CD4-positive, alpha-beta T cell treated with Interleukin-17A for 4 hours (primary cell): ENCODE data around the gene METTL2A.
"Not testable (repeated sequence)": the region's sequence is repeated elsewhere in the genome, so short reads cannot be mapped to it uniquely, and the experiment has no call there.

ENCODE experiments used
- DNase-seq: peaks from one replicate; pipeline ENCODE4 v3.0.0-alpha.2; 2020; ENCODE audit warnings: mixed read lengths

Gene METTL2A

GRCh38 chr17:62423647-62424461 lies at the start of gene METTL2A:
Gene METTL2A, plus strand, starts transcription at chr17:62423897. Its CDS starts 6 bp downstream, at chr17:62423903.
- peak; percentile 85 for DNase-seq

- DNase-seq = no peak
These were observed 43.4 kb upstream of the METTL2A start, which contains the start of gene EFCAB3 for GRCh38 chr17:62380253-62380652. Gene EFCAB3, plus strand, starts transcription at chr17:62380553. Its CDS starts 2,427 bp downstream, at chr17:62382980.

DNA sequence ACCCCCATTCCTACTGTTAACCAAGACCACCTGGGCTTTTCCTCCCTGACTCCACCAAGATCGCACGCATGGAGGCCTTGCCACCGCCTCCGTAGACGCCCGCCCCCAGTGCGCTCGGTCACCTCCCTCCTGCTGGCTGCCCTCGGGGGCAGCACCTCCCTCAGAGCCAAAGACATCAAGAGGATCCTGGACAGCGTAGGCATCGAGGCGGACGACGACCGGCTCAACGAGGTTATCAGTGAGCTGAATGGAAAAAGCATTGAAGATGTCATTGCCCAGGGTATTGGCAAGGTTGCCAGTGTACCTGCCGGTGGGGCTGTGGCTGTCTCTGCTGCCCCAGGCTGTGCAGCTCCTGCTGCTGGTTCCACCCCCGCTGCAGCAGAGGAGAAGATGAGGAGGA lies 42.1 kb upstream of the METTL2A start:
- DNase-seq = no peak

- no peak for DNase-seq
These were observed 34.8 kb upstream of the METTL2A start for GRCh38 chr17:62388856-62389255.

- no peak for DNase-seq
These were observed 30.8 kb upstream of the METTL2A start for GRCh38 chr17:62392908-62393307.

- DNase-seq = no peak
These were observed 24.8 kb upstream of the METTL2A start for GRCh38 chr17:62398891-62399290.

DNA sequence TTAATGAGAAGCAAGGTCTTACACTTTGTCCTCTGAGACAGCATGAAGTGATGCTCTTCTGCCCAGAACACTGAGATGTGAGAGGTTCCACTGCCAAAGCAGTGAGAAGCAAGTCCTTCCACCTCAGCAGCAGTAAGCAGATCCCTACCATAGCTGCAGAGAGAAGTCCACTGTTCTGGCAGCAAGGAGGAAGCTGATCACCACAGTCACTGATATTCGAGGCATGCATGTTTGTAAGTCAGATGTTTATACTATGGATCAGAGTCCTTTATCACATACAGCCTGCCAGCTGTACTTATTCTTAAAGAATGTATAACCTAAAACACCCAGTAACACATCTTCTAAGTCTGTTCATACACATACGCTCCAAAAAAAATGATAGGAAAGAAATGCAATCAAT lies 18.2 kb upstream of the METTL2A start:
- DNase-seq = no peak

- not testable (repeated sequence) for DNase-seq
These were observed 10.6 kb upstream of the METTL2A start for GRCh38 chr17:62413090-62413489.

- not testable (repeated sequence) for DNase-seq
These were observed 2.5 kb downstream of the METTL2A start for GRCh38 chr17:62426214-62426613.

DNA sequence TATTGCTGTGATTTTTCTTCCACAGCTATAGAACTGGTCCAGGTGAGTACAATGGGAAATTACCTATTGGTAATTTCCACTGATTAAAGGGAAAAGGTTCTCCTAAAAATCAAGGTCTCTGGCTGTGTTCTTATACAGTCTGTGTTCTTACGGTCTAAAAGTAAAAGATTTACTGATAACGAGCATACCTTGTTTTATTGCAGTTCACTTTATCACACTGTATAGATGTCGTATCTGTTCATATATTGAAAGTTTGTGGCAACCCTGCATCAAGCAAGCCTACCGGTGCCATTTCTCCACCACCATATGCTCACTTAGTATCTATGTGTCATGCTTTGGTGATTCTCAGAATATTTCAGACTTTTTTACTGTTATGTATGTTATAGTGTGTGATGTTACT lies 11.6 kb downstream of the METTL2A start:
- DNase-seq = not testable (repeated sequence)

DNA sequence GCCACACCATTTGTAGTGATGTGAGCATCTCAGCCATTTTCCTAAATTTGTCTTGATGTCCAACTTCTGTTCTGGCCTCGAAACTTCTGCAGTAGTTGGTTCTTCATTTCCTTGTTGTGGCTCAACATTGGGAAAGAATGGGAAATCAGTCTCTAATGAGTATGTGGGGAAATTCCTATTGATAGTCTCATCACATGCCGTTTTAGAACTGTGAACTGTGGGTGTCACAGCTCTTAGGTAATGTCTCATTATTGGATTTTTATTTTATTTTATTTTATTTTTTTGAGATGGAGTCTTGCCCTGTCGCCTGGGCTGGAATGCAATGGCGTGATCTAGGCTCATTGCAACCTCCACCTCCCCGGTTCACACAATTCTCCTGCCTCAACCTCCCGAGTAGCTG lies 17.5 kb downstream of the METTL2A start:
- DNase-seq = not testable (repeated sequence)

DNA sequence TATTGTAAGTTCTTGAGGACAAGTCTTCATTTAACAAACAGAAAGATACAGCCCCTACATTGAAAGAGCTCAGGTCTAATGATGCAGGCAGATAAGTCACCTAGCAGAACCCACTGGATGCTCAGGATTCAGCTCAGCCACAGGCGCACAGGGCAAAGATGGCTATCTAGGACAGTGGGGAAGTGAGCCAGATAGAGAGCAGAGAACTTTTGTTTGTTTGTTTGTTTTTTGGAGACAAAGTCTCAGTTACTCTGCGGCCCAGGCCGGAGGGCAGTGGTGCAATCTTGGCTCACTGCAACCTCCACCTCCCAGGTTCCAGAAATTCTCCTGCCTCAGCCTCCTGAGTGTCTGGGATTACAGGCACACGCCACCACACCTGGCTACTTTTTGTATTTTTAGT lies 20.4 kb downstream of the METTL2A start:
- DNase-seq = no peak

DNA sequence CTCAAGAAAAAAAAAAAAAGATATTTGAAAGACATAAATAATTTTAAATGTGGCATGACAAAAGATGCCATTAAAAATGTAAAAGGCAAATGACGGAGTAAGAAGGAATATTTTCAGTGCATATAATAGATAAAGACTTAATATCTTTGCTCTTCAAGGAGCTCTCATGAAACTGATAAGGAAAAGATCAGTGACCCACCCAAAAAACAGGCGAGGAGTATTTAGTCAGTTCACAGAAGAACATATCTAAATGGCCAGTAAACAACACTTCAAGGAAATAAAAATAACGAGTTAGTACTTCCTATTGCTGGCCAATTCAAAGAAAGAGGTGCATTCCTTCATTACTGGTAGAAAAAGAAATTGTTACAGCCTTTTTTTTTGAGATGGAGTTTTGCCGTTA lies 22.1 kb downstream of the METTL2A start:
- not testable (repeated sequence) for DNase-seq

GRCh38 chr17:62452195-62452594 lies 28.5 kb downstream of the METTL2A start:
- not testable (repeated sequence) for DNase-seq

GRCh38 chr17:62453041-62453440 lies 29.3 kb downstream of the METTL2A start:
- DNase-seq = not testable (repeated sequence)

DNA sequence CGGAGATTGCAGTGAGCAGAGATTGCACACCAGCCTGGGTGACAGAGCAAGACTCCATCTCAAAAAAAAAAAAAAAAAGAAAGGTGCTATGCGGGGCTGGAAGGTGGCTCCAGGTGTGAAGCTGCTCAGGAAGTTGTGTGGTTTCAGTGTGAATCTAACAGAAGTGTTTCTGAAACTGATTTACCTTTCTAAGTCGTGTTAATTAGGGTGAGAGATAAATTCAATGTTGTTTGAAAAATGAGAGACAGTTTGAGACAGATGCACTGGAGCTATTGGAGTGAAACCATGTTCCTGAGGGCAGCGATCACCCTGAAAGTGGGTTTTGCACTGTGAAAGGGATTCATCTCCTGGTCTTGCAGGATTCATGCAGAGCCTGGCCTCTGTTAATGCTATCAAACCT lies 30.0 kb downstream of the METTL2A start:
- DNase-seq = not testable (repeated sequence)

DNA sequence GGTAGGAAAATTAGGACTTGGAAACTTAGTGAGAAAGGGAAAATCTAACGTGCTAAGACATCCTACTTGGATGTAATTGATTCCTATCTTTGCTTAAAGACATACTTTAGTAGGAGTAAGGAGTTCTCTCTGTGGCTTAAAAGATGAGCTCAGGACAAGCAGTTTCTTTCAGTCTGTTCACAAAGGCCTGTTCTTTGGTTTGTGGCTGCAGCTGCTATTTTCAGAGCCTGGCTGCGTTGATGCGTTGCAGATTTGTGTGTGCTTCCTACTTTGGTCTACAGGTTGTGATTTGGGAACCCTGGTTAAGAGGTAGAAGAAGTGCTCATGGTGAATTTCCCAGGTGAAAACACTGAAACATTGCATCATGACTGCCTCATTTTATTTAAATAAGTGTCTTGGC lies 30.4 kb downstream of the METTL2A start:
- not testable (repeated sequence) for DNase-seq

DNA sequence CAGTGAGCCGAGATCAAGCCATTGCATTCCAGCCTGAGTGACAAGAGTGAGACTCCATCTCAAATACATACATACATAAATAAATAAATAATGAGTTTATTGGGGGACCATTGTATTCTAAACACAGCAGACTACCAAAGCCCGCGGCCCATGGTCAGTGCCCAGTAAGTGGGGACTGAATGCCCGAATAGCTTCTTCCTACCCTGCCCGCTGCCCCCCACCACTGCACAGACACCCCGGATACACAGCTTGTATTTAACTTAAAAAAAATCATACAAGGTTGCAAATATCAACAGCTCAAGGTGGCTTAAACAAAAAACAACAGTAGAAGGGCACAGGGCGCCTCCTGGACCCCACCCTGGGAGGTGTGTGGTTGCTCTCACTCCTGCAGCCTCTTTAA lies 32.3 kb downstream of the METTL2A start:
- DNase-seq = no peak

DNA sequence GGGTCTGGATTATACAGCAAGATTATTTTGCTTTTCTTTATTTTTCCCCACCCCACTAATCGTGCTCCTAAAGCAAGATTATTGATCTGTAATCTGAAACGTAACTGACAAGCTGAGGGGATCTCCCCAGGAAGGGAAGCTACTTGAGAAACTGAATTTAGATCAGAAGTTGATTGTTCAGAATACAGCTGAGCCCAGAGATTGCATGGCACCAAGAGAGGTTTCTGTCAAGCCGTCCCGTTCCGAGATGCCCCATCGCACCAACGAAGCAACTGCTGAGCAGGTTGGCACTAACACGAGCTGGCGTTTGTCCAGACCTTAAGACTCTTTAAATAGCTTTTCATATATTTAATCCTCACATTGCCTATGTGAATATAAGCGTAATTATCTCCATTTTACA lies 34.8 kb downstream of the METTL2A start:
- not testable (repeated sequence) for DNase-seq

DNA sequence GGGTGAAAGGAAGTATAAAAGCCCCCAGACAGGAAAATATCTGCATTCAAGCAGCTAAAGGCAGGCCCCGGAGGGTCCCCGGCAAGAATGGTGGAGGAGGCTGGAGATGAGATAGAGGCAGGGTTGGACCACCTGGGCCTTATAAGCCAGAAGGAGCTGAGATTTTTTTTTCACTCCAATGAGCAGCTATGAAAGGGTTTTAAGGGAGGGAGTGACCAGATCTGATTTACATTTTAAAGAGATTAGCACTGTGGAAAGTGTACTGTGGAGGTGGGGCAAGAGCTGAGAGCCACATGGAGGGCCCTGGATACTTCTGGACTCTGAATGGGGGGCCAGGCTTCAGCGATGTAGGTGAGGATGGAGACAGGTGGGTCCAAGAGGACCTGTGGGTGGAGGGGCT lies 40.7 kb downstream of the METTL2A start:
- DNase-seq = not testable (repeated sequence)

DNA sequence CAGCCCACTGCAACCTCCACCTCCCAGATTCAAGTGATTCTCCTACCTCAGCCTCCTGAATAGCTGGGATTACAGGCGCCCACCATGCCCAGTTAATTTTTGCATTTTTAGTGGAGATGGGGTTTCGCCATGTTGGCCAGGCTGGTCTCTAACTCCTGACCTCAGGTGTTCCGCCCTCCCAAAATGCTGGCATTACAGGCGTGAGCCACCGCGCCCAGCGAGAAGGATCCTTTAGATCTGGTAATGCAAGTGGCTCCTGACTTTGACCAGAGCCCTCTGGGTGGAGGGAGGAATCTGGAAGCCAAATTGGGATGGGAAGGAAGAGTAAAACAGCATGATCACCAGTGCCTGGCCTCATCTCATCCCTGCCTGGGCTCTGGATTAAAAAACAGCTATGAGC lies 41.6 kb downstream of the METTL2A start:
- DNase-seq = not testable (repeated sequence)

DNA sequence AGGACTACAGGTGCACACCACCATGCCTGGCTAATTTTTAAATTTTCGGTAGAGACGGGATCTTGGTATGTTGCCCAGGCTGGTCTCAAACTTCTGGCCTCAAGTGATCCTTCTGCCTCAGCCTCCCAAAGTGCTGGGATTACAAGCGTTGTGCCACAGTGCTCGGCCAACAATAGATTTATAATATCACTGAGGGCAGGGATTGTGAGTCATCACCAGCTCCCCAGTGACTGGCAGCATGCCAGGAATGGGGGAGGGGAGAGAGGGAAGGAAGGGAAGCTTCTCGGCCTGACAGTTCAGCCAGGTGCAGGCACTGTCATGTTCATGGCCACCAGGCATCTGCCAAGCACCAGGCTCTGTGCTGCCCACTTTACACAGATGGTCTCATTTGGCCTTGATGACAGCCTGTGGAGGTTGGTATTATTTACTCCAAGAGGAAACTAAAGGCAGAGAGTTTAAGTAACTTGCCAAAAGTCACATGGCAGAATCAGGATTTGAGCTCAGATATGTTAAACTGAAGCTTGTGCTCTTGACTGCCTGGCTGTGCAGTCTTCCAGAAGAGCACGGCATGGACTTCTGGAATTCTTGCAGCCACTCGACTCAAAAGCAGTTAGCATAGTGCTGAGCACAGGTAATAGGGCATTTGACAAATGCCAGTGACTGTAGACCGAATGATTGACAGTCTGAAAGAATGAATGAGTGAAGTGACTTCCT lies 47.1 kb downstream of the METTL2A start:
- peak; percentile 85 for DNase-seq

DNA sequence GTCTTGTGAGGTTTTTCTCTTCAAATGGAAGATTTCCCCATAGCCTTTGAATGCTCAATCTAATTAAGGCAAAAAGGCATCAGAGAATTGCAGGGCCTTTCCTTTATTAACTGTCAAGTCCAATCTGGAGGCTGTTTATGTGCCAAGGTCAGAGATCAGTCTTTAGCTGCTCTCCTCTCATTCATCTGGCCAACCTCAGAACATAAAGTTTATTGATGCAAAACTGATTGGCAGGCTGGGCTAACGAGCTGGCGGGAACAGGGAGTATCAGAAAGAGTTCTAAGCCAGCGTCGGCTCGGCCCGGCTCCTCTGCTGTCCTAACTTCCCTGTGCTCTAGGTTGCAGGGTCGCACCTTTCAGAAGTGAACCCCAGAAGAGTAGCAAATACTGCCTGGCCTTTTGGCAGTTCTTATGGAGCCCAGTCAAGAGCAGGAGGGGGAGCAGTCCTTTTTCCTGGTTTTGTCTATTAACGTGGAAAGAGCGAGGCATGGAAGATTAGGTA lies 47.7 kb downstream of the METTL2A start:
- DNase-seq = not testable (repeated sequence)
